Measurements from ENCODE around the gene AATK.
A peak's percentile ranks its signal among the peaks of the same experiment; 100 is the strongest.

DNA sequence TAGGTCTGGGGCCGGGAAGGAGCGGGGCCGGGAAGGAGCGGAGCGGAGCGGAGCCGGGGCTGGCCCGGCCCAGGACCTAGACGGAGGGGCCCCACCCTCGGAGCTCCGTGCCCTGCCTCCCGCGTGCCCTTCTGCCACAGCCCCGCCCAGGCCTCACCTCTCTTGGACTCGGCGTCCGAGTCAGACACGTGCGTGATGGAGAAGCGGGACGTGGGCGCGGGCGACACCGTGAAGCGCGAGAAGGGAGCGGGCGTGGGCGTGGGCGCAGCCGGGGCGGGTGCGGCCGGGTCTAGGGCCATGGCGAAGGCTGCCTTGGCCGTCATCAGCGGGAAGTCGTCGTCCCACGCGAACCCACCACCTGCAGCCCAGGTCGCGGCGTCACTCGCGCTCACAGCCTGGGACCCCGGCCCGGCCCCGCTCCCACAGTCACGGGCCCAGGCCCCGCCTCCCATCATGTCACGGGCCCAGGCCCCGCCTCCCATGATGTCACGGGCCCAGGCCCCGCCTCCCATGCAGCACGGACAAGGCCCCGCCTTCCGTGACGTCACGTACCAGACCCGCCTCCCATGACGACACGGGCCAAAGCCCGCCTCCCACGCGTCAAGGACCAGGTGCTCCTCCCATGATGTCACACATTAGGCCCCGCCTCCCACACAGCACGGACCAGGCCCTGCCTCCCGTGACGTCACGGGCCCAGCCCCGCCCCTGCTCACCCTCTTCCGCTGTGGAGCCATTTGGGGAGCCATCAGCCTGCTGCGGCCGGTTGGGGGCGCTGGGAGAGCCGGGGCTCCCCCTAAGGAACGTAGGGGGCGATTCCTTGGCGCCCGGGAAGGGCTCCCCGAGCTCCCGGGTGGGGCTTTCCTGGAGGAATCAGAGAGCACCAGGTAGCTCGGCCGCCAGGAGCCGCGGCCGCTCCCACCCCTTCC, 46.5 kb downstream of the AATK start:
- TF ChIP-seq POLR2A (IDR thresholded peaks at IDR 0.05; ENCODE audit: low read depth, low read length) (no peak), RCOR1 (IDR thresholded peaks at IDR 0.05; ENCODE audit: insufficient replicate concordance, low read length) (no peak), MAZ (IDR thresholded peaks at IDR 0.05; ENCODE audit: borderline replicate concordance, low read depth, low read length) (peak; percentile 27; the same call in 1 of the 2 replicates), RFX5 (IDR thresholded peaks at IDR 0.05; ENCODE audit: low read depth, low read length) (no peak), RAD21 (IDR thresholded peaks at IDR 0.05; ENCODE audit: low read length) (no peak), CEBPB (IDR thresholded peaks at IDR 0.05; ENCODE audit: low read depth, low read length) (0 out of 2 replicates have a peak, but pooled peaks have one; percentile 11), SMC3 (IDR thresholded peaks at IDR 0.05; ENCODE audit: low read depth, low read length) (no peak), MAFK (IDR thresholded peaks at IDR 0.05; ENCODE audit: low read depth, low read length) (no peak)
- TF ChIP-seq, protein P1, sequence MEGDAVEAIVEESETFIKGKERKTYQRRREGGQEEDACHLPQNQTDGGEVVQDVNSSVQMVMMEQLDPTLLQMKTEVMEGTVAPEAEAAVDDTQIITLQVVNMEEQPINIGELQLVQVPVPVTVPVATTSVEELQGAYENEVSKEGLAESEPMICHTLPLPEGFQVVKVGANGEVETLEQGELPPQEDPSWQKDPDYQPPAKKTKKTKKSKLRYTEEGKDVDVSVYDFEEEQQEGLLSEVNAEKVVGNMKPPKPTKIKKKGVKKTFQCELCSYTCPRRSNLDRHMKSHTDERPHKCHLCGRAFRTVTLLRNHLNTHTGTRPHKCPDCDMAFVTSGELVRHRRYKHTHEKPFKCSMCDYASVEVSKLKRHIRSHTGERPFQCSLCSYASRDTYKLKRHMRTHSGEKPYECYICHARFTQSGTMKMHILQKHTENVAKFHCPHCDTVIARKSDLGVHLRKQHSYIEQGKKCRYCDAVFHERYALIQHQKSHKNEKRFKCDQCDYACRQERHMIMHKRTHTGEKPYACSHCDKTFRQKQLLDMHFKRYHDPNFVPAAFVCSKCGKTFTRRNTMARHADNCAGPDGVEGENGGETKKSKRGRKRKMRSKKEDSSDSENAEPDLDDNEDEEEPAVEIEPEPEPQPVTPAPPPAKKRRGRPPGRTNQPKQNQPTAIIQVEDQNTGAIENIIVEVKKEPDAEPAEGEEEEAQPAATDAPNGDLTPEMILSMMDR (conservative IDR thresholded peaks at IDR 0.05; ENCODE audit: low read depth, low read length), result 0 out of 2 replicates have a peak, but pooled peaks have one; percentile 10
- TF ChIP-seq, protein P2, sequence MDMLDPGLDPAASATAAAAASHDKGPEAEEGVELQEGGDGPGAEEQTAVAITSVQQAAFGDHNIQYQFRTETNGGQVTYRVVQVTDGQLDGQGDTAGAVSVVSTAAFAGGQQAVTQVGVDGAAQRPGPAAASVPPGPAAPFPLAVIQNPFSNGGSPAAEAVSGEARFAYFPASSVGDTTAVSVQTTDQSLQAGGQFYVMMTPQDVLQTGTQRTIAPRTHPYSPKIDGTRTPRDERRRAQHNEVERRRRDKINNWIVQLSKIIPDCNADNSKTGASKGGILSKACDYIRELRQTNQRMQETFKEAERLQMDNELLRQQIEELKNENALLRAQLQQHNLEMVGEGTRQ (IDR thresholded peaks at IDR 0.05; ENCODE audit: low read depth, low read length), result peak; percentile 78

All from IMR-90 (cell line).